SK-N-SH (cell line): ENCODE measurements around the gene SAP30L. TPM values are rescaled to one million over a fixed set of nuclear protein-coding genes. Genes with fewer than 3 reads are reported as not detected.
A peak's percentile ranks its signal among the peaks of the same experiment; 100 is the strongest.

Experiments used
- ELF1 ChIP-seq: IDR thresholded peaks from 2 replicates; pipeline ENCODE4 v1.4.0; 2012
- FOXJ3 ChIP-seq: sonication (generic); formaldehyde crosslinking; IDR thresholded peaks from 2 replicates; pipeline ENCODE4 v1.5.1; 2020; ENCODE audit warnings: mild to moderate bottlenecking, missing genetic modification reagents
- FOXM1 ChIP-seq: IDR thresholded peaks from 2 replicates; pipeline ENCODE4 v1.4.0; 2012; ENCODE audit warnings: low read depth, mild to moderate bottlenecking
- GABPA ChIP-seq: IDR thresholded peaks from 2 replicates; pipeline ENCODE4 v1.4.0; 2012; ENCODE audit warnings: low read depth, mild to moderate bottlenecking
- JUND ChIP-seq: IDR thresholded peaks from 2 replicates; pipeline ENCODE4 v1.4.0; 2012
- MEF2A ChIP-seq: IDR thresholded peaks from 2 replicates; pipeline ENCODE4 v1.4.0; 2012; ENCODE audit warnings: low read depth, borderline replicate concordance
- NRF1 ChIP-seq: IDR thresholded peaks from 2 replicates; pipeline ENCODE4 v1.6.1; 2012; ENCODE audit warnings: low read depth, mild to moderate bottlenecking, low read length
- POLR2AphosphoS5 ChIP-seq: IDR thresholded peaks from 2 replicates; pipeline ENCODE4 v1.6.1; 2012; ENCODE audit warnings: low read depth, low read length
- RAD21 ChIP-seq: IDR thresholded peaks from 2 replicates; pipeline ENCODE4 v1.6.1; 2012; ENCODE audit warnings: mild to moderate bottlenecking, low read length
- SIN3A ChIP-seq: IDR thresholded peaks from 2 replicates; pipeline ENCODE4 v1.6.1; 2012; ENCODE audit warnings: low read depth, mild to moderate bottlenecking, low read length, moderate library complexity, borderline replicate concordance
- SMC3 ChIP-seq: IDR thresholded peaks from 2 replicates; pipeline ENCODE4 v1.6.1; 2012; ENCODE audit warnings: low read depth, low read length, improper control_type of control experiment
- TEAD4 ChIP-seq: IDR thresholded peaks from 2 replicates; pipeline ENCODE4 v1.4.0; 2012; ENCODE audit warnings: mild to moderate bottlenecking, borderline replicate concordance; ENCODE audit not compliant: insufficient read depth
- USF1 ChIP-seq: IDR thresholded peaks from 2 replicates; pipeline ENCODE4 v1.4.0; 2012; ENCODE audit warnings: low read depth, borderline replicate concordance
- USF2 ChIP-seq: fragments of 150-350 bp; IDR thresholded peaks from 2 replicates; pipeline ENCODE4 v1.6.1; 2017; ENCODE audit warnings: antibody characterized with exemption, low read length, low read depth, borderline replicate concordance
- ZBTB33 ChIP-seq: IDR thresholded peaks from 2 replicates; pipeline ENCODE4 v1.4.0; 2012; ENCODE audit warnings: low read depth, borderline replicate concordance
- polyA plus RNA-seq, 3 experiments: library from polyadenylated mRNA; depleted of rRNA; stranded (reverse); fragments of >200 nt; gene quantifications; 2 replicates each; pipeline ENCODE4 v1.2.3, GENCODE V29; 2012
- TF ChIP-seq, protein P1 (sequence below): IDR thresholded peaks from 2 replicates; pipeline ENCODE4 v1.4.0; 2012; ENCODE audit warnings: low read depth
- TF ChIP-seq, protein P2 (sequence below): fragments of 150-350 bp; IDR thresholded peaks from 2 replicates; pipeline ENCODE4 v1.6.1; 2016; ENCODE audit warnings: mild to moderate bottlenecking, low read depth, low read length
- TF ChIP-seq, protein P3 (sequence below): IDR thresholded peaks from 2 replicates; pipeline ENCODE4 v1.6.1; 2012; ENCODE audit warnings: mild to moderate bottlenecking, low read depth, low read length, moderate library complexity

Gene SAP30L
- polyA plus RNA-seq, 1 of the 3 experiments (the other 2 are of a cell fraction) = 26.6 TPM

DNA sequence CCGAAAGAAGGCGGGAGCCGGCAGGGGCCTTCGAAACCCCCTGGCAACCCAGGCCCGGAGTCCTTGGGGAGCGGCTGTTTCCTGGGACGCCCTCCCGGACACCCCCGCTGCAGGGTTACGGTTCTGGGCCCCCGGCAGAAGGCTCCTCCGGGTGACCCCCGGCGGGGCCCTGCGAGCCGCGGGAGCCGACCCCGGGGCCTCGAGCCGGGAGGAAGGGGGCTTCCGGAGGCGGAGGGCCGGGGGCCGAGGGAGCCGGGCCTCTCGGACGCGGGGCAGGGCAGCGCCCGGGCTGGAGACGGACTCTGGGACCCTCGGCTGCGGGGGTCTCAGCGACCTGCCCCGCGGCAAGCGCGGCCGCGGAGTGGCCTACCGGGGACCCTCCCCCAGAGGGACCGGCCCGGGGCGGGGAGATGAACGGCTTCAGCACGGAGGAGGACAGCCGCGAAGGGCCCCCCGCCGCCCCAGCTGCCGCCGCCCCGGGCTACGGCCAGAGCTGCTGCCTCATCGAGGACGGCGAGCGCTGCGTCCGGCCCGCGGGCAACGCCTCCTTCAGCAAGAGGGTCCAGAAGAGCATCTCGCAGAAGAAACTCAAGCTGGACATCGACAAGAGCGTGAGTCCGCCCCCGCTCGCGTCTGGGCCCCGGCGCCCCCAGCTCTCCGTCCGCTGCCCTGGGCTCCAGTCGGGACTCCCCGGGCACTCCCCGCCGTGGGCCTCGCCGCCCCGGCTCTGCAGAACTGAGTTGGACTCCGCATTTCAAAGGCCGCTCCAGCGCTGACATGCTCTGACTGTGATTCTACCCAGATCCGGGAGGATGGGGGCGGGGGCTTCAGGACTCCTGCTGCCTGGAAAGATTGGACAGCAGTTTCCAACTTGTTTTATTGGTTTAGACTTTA is 645 bp downstream of the SAP30L start (continued):
- TF ChIP-seq, protein P1, sequence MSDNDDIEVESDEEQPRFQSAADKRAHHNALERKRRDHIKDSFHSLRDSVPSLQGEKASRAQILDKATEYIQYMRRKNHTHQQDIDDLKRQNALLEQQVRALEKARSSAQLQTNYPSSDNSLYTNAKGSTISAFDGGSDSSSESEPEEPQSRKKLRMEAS = no peak
- TF ChIP-seq JUND (no peak), USF1 (no peak), ZBTB33 (no peak), GABPA (0 out of 2 replicates have a peak, but pooled peaks have one; percentile 31), SIN3A (peak; percentile 28; the same call in 1 of the 2 replicates), FOXJ3 (CRISPR knock-in tag) (no peak), POLR2AphosphoS5 (no peak), ELF1 (no peak), TEAD4 (no peak), NRF1 (no peak), RAD21 (no peak), FOXM1 (no peak), MEF2A (no peak), USF2 (no peak), SMC3 (no peak)
- TF ChIP-seq, protein P2, sequence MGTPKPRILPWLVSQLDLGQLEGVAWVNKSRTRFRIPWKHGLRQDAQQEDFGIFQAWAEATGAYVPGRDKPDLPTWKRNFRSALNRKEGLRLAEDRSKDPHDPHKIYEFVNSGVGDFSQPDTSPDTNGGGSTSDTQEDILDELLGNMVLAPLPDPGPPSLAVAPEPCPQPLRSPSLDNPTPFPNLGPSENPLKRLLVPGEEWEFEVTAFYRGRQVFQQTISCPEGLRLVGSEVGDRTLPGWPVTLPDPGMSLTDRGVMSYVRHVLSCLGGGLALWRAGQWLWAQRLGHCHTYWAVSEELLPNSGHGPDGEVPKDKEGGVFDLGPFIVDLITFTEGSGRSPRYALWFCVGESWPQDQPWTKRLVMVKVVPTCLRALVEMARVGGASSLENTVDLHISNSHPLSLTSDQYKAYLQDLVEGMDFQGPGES = no peak
- TF ChIP-seq, protein P3, sequence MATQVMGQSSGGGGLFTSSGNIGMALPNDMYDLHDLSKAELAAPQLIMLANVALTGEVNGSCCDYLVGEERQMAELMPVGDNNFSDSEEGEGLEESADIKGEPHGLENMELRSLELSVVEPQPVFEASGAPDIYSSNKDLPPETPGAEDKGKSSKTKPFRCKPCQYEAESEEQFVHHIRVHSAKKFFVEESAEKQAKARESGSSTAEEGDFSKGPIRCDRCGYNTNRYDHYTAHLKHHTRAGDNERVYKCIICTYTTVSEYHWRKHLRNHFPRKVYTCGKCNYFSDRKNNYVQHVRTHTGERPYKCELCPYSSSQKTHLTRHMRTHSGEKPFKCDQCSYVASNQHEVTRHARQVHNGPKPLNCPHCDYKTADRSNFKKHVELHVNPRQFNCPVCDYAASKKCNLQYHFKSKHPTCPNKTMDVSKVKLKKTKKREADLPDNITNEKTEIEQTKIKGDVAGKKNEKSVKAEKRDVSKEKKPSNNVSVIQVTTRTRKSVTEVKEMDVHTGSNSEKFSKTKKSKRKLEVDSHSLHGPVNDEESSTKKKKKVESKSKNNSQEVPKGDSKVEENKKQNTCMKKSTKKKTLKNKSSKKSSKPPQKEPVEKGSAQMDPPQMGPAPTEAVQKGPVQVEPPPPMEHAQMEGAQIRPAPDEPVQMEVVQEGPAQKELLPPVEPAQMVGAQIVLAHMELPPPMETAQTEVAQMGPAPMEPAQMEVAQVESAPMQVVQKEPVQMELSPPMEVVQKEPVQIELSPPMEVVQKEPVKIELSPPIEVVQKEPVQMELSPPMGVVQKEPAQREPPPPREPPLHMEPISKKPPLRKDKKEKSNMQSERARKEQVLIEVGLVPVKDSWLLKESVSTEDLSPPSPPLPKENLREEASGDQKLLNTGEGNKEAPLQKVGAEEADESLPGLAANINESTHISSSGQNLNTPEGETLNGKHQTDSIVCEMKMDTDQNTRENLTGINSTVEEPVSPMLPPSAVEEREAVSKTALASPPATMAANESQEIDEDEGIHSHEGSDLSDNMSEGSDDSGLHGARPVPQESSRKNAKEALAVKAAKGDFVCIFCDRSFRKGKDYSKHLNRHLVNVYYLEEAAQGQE = peak; percentile 75
- TF ChIP-seq, all 33 proteins: peak for 6
